Loucy (cell line): Measurements from ENCODE around the gene PLK3.

Experiments used
- EZH2phosphoT487 ChIP-seq: fragments of 200-600 bp; IDR thresholded peaks from 2 replicates; pipeline ENCODE4 v1.6.1; 2018; ENCODE audit warnings: antibody characterized with exemption, mild to moderate bottlenecking, moderate library complexity, borderline replicate concordance
- TF ChIP-seq, protein P1 (sequence below): fragments of 200-600 bp; sonication (generic); conservative IDR thresholded peaks from 2 replicates; pipeline ENCODE4 v1.5.1; 2014; ENCODE audit warnings: mild to moderate bottlenecking, antibody characterized with exemption, low read length

DNA sequence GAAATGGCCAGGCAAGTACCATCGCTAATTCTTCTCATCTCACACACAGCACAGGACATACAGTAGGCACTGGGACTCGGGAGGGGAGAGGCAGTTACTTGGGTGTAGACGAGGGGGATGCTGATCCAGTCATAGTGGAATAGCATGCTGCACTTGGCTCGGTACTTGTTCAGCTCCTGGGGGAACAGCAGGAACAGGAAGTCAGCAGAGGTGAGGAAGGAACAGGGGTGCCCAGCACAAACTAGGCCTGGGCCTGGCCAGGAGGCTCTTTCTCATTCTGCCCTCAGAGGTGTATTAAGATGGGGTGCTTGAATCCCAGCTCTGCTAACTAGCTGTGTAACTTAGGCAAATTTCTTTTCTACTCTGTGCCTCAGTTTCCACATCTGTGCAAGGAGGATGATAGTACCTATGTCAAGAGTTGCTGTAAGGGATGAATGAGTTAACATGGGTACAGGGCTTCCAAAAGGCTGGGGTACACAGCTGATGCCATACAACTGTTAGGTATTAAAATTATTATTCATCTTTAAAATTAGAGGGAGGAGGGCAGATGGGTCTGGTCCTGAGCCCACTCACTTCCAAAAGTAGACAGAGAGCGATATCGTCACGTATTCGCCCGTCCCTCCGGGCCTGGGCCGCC, 14.6 kb upstream of the PLK3 start:
- TF ChIP-seq, protein P1, sequence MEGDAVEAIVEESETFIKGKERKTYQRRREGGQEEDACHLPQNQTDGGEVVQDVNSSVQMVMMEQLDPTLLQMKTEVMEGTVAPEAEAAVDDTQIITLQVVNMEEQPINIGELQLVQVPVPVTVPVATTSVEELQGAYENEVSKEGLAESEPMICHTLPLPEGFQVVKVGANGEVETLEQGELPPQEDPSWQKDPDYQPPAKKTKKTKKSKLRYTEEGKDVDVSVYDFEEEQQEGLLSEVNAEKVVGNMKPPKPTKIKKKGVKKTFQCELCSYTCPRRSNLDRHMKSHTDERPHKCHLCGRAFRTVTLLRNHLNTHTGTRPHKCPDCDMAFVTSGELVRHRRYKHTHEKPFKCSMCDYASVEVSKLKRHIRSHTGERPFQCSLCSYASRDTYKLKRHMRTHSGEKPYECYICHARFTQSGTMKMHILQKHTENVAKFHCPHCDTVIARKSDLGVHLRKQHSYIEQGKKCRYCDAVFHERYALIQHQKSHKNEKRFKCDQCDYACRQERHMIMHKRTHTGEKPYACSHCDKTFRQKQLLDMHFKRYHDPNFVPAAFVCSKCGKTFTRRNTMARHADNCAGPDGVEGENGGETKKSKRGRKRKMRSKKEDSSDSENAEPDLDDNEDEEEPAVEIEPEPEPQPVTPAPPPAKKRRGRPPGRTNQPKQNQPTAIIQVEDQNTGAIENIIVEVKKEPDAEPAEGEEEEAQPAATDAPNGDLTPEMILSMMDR, result no peak
- TF ChIP-seq EZH2phosphoT487, result no peak
